GM12865 (cell line): ENCODE data around the gene CCDC61.
A peak's percentile ranks its signal among the peaks of the same experiment; 100 is the strongest.

Experiments used
- DNase-seq: peaks from one replicate; pipeline ENCODE4 v3.0.0; 2010; ENCODE audit warnings: low read depth
- H3K4me3 ChIP-seq: 2 replicates; pipeline ENCODE4 v1.5.1; 2011; ENCODE audit warnings: mild to moderate bottlenecking, low read depth, low read length, control low read depth
- TF ChIP-seq, protein P1 (sequence below): IDR thresholded peaks from 2 replicates; pipeline ENCODE4 v1.5.1; 2011; ENCODE audit warnings: low read length, control low read depth, low read depth, inconsistent platforms; ENCODE audit not compliant: insufficient read depth; ENCODE audit errors: missing control alignments

The CCDC61 gene

DNA sequence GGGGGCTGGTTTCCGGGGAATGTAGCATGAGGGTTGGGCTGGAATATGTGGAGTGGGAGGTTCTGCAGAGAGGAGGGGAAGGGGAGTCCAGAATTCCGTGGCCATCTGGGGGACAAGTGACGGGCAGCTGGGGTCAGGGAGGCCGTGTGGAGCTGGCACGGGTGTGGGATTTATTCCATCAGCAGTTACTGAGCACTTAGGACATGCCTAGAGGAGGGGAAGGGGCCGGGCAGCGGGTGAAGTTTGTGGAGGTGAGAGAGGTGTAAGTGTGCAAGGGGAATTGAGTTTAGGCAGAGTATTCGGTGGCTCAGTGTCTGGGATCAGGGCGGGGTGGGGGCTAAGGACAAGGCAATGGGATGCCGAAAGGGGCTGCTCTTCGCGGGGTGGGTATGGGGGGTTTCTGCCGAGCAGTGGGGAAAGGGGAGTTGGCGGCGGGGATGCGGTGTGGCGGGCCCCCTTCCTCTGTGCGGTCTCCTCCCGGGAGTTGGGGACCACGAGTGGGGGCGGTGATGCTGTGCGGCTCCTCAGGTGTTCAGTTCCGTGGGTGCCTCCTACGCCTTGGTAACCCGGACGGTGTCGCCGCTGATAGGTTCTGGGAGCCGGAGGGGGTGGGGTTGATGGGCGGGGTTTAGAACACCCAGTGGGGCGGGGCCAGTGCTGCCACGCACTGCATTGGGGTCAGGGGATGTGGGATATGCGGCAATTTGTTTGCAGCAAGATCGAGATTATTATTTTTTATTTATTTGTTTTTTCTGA is 5.4 kb downstream of the CCDC61 start:
- H3K4me3 ChIP-seq, result no peak overlapping the region; the same call in 1 of the 2 replicates
- TF ChIP-seq, protein P1, sequence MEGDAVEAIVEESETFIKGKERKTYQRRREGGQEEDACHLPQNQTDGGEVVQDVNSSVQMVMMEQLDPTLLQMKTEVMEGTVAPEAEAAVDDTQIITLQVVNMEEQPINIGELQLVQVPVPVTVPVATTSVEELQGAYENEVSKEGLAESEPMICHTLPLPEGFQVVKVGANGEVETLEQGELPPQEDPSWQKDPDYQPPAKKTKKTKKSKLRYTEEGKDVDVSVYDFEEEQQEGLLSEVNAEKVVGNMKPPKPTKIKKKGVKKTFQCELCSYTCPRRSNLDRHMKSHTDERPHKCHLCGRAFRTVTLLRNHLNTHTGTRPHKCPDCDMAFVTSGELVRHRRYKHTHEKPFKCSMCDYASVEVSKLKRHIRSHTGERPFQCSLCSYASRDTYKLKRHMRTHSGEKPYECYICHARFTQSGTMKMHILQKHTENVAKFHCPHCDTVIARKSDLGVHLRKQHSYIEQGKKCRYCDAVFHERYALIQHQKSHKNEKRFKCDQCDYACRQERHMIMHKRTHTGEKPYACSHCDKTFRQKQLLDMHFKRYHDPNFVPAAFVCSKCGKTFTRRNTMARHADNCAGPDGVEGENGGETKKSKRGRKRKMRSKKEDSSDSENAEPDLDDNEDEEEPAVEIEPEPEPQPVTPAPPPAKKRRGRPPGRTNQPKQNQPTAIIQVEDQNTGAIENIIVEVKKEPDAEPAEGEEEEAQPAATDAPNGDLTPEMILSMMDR, result no peak
- DNase-seq, result peak; percentile 65

DNA sequence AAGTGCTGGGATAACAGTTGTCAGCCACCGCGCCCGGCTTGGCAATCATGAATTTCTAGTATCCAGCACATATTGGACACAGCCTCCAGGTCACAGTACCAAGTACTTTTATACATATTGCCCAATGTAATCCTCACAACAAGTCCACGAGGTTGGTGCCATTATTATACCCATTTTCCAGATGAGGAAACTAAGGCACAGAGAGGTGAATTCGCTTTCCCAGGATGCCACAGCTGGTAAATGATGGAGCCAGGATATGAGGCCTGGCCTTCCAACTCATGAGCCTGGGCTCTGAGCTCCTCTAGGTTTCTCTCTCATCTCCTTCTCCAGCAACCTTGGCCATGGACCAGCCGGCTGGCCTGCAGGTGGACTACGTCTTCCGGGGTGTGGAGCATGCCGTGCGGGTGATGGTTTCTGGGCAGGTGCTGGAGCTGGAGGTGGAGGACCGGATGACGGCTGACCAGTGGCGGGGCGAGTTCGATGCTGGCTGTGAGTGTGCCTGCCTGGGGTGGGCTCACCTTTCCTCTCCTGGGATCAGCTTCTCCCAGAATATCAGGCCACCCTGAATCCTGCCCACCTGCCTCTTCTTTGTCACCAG is 7.5 kb downstream of the CCDC61 start:
- H3K4me3 ChIP-seq, result no peak overlapping the region
- no peak for DNase-seq
- TF ChIP-seq, protein P1, result no peak

GRCh38 chr19:46006411-46006810 is 11.1 kb downstream of the CCDC61 start:
- H3K4me3 ChIP-seq, result no peak overlapping the region
- TF ChIP-seq, protein P1, result no peak
- no peak for DNase-seq

DNA sequence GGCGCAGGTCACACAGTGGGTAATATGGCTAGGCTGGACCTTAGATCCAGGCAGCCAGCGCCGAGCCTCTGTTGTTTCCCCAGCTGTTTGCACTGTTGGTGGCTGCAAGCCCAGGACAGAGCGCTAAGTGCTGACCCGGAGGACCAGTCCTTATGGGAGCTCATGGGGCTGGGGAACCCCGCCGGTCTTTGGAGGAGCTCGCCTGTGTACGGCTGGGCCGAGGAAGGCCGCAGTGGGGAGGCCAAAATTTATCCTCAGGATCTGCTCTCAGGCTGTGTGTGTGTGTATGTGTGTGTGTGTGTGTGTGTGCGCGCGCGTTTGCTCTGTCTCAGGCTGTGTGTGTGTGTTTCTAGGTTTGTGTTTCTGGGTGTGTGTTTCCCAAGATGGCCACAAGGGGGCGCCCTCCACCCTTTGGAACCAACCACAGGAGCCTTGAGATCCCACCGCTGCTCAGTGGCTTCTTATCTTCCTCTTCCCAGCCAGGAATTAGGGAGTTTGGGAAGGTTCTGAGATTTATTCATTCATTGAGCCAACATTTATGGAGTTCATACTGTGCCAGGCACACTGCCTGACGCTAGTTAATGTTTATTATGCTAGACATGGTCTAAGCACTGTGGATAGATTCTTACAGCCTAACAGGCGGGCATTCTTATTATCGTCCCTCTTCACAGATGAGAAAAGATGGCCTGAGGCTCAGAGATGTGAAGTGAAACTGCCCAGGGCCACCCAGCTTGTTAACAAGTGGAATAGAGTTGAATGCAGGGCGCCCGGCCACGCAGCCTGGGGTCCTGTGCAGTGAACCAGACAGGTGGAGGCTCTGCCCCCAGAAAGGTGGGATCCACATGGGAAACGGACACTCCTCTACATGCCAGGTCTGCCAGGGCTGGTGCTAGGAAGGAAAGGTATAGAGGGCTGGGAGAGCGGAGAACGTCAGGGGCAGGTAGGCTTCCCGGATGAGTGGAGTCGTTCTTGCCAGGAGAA is 14.6 kb downstream of the CCDC61 start:
- peak; percentile 70 for DNase-seq
- TF ChIP-seq, protein P1, result peak; percentile 77
- no peak overlapping the region for H3K4me3 ChIP-seq

DNA sequence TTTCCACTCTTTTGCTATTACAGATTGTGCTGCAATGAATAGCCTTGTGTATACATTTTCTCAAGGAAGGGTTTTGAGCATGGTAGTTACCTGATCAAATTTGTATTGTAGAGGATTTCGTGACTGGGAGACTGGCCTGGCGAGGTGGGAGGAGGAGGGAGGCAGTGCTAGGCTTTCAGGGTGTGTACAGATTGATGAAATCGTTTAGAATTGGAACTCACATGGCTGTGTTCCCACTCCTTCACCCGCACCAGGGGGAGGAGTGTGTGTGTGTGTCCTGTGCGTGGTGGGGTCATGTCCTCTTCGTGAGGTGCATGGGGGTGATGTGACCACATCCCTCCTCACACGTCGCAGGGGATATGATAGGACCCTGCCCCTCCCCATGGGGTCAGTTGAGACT is 19.3 kb downstream of the CCDC61 start:
- no peak overlapping the region for H3K4me3 ChIP-seq
- TF ChIP-seq, protein P1, result no peak
- no peak for DNase-seq

- H3K4me3 ChIP-seq, result no peak overlapping the region
- TF ChIP-seq, protein P1, result no peak
- peak; percentile 52 for DNase-seq
These were observed 19.8 kb downstream of the CCDC61 start for GRCh38 chr19:46014941-46015686.
